ENCODE results near the gene PTGDR. TPM values are rescaled to one million over a fixed set of nuclear protein-coding genes. Genes with fewer than 3 reads are reported as not detected.

The PTGDR gene
- total RNA-seq, 1 experiment from 2014 or later = not detected

- CTCF ChIA-PET = no interaction called here
- intact Hi-C loops (cut with micrococcal nuclease) = loop anchor here (10.0 kb wide), 1 partner anchor 135 kb away; no protein-coding TSS in a partner anchor
- peak overlapping the region; percentile 44 for H3K4me2 ChIP-seq (ENCODE audit: low read length)
- H3K9ac ChIP-seq (ENCODE audit: low read length) = no peak overlapping the region
- no peak overlapping the region for H3K4me3 ChIP-seq (replicated peaks in 1 of 2; ENCODE audit: low read depth in 1 of 2, low read length in 2 of 2)
- no peaks in the 10 kb centered on the region for H3K27me3 ChIP-seq (ENCODE audit: insufficient read depth, low read length)
- no peak for DNase-seq (ENCODE audit: low read depth, low spot score)
- no peaks in the 10 kb centered on the region for H4K20me1 ChIP-seq (ENCODE audit: insufficient read depth)
- H3K9me2 ChIP-seq (ENCODE audit: insufficient read depth) = no peaks in the 10 kb centered on the region
- no peak overlapping the region for H3K27ac ChIP-seq (ENCODE audit: low read depth, low read length)
- no TSS peak for BruUV-seq (replicated peaks)
- ATAC-seq = no peak
- peak overlapping the region; percentile 86 for H2AFZ ChIP-seq (ENCODE audit: low read depth, low read length, poor library complexity, severe bottlenecking)
- H3K9me3 ChIP-seq (ENCODE audit: control insufficient read depth in 1 of 2, insufficient read depth in 1 of 2, low read depth in 1 of 2, low read length in 2 of 2) = no peaks in the 10 kb centered on the region
- POLR2A ChIA-PET = no interaction called here
- TF ChIP-seq SP1 (IDR thresholded peaks at IDR 0.05; ENCODE audit: low read depth) (no peak), EGR1 (IDR thresholded peaks at IDR 0.05; ENCODE audit: low read depth) (no peak), JUND (IDR thresholded peaks at IDR 0.05) (no peak), FOSL1 (IDR thresholded peaks at IDR 0.05; ENCODE audit: low read depth) (no peak), CEBPB (IDR thresholded peaks at IDR 0.05; ENCODE audit: low read depth) (no peak), ZFX (IDR thresholded peaks at IDR 0.05) (no peak), ELF1 (IDR thresholded peaks at IDR 0.05; ENCODE audit: borderline replicate concordance, low read depth) (no peak)
- TF ChIP-seq, protein P1, sequence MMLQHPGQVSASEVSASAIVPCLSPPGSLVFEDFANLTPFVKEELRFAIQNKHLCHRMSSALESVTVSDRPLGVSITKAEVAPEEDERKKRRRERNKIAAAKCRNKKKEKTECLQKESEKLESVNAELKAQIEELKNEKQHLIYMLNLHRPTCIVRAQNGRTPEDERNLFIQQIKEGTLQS (IDR thresholded peaks at IDR 0.05) = no peak
- peaks cover 0 to 5% of the 10 kb centered on the region in 2 experiments; a peak in 2 of 4 replicates for H3K4me1 ChIP-seq (ENCODE audit: control insufficient read depth in 1 of 2, insufficient read depth in 2 of 2, low read length in 2 of 2)
- H3K36me3 ChIP-seq (ENCODE audit: control insufficient read depth in 1 of 2, insufficient read depth in 2 of 2, low read length in 2 of 2) = no peaks in the 10 kb centered on the region
- RAD21 ChIA-PET (ENCODE audit: low non-redundant PET in 1 of 2, low total read pairs in 2 of 2, uncharacterized antibody in 2 of 2, unreplicated experiment in 2 of 2) = no interaction called here
- no peaks in the 10 kb centered on the region for H3K79me2 ChIP-seq (ENCODE audit: insufficient read depth, low read length)
These were observed 11.9 kb downstream of the PTGDR start for GRCh38 chr14:52279408-52279807.

DNA sequence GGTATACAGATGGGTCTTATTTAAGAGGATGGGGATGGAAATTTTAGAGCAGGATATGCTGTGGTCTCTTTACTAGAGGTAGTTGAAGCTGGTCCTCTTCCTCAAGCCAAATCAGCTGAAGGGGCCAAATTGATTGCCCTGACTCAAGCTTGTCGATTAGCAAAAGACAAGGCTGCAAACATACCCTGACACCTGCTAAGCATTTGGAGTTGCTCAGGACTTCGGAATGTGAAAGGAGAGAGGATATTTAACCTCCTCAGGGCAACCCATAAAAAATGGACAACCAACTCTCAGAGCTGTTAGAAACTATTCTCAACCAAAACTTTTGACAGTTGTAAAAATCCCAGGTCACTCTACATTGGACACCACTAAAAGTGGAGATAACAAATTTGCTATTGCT is 15.6 kb downstream of the PTGDR start:
- no peak overlapping the region for H3K4me2 ChIP-seq (ENCODE audit: low read length)
- ATAC-seq (no peak), DNase-seq (ENCODE audit: low read depth, low spot score) (no peak)
- POLR2A ChIA-PET = no interaction called here
- no peaks in the 10 kb centered on the region for H4K20me1 ChIP-seq (ENCODE audit: insufficient read depth)
- no peaks in the 10 kb centered on the region for H3K9me3 ChIP-seq (ENCODE audit: control insufficient read depth in 1 of 2, insufficient read depth in 1 of 2, low read depth in 1 of 2, low read length in 2 of 2)
- H3K36me3 ChIP-seq (ENCODE audit: control insufficient read depth in 1 of 2, insufficient read depth in 2 of 2, low read length in 2 of 2) = no peaks in the 10 kb centered on the region
- no peak overlapping the region for H3K4me3 ChIP-seq (replicated peaks in 1 of 2; ENCODE audit: low read depth in 1 of 2, low read length in 2 of 2)
- H3K4me1 ChIP-seq (ENCODE audit: control insufficient read depth in 1 of 2, insufficient read depth in 2 of 2, low read length in 2 of 2) = peaks cover 0 to 5% of the 10 kb centered on the region in 2 experiments; a peak in 2 of 4 replicates
- no TSS peak for BruUV-seq (replicated peaks)
- no peak overlapping the region for H3K27ac ChIP-seq (ENCODE audit: low read depth, low read length)
- RAD21 ChIA-PET (ENCODE audit: low non-redundant PET in 1 of 2, low total read pairs in 2 of 2, uncharacterized antibody in 2 of 2, unreplicated experiment in 2 of 2) = no interaction called here
- no peak overlapping the region for H2AFZ ChIP-seq (ENCODE audit: low read depth, low read length, poor library complexity, severe bottlenecking)
- H3K9me2 ChIP-seq (ENCODE audit: insufficient read depth) = no peaks in the 10 kb centered on the region
- no peaks in the 10 kb centered on the region for H3K79me2 ChIP-seq (ENCODE audit: insufficient read depth, low read length)
- CTCF ChIA-PET = no interaction called here
- intact Hi-C loops (cut with micrococcal nuclease) = no loop called here
- TF ChIP-seq ZFX (IDR thresholded peaks at IDR 0.05) = no peak
- no peak for TF ChIP-seq POLR2AphosphoS5 (IDR thresholded peaks at IDR 0.05; ENCODE audit: low read depth, low read length)
- no peak for TF ChIP-seq CBX3 (IDR thresholded peaks at IDR 0.05; ENCODE audit: low read depth)
- no peak for TF ChIP-seq FOSL1 (IDR thresholded peaks at IDR 0.05; ENCODE audit: low read depth)
- no peak for TF ChIP-seq TCF7L2 (IDR thresholded peaks at IDR 0.05; ENCODE audit: borderline replicate concordance, extremely low read depth, insufficient read depth, insufficient read length)
- no peak for TF ChIP-seq CTCF (IDR thresholded peaks at IDR 0.05 in 2 of 3, conservative IDR thresholded peaks at IDR 0.05 in 1 of 3; ENCODE audit: borderline replicate concordance in 1 of 3, insufficient read depth in 1 of 3, low read depth in 2 of 3, low read length in 2 of 3)
- TF ChIP-seq ZNF274 (IDR thresholded peaks at IDR 0.05; ENCODE audit: low read depth, low read length) = no peak
- H3K9ac ChIP-seq (ENCODE audit: low read length) = no peak overlapping the region
- H3K27me3 ChIP-seq (ENCODE audit: insufficient read depth, low read length) = no peaks in the 10 kb centered on the region

Measured in HCT116 (cell line).